ENCODE measurements around the gene CNDP2.
"Not testable (repeated sequence)": the region's sequence is repeated elsewhere in the genome, so short reads cannot be mapped to it uniquely, and the experiment has no call there.

CNDP2 gene

DNA sequence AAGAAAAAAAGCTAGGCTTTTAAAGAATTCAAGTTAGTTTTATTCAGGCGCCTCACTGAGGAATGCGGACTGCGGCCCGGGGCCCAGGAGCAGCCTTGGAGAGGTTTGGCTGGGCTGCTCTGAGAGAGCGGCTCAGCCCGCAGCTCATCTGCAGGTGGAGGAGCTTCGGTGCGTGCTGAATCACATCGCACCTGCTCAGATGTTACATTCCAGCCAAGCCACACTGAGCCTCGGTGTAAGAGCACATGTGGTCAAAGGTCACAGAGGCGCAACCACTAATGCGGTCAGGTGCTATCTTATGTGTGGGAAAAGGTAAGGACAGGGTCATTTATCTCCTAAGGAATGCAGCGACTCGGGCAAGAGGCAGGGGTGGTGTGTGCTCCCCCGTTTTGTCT is 21.1 kb downstream of the CNDP2 start:
- DNase-seq (ENCODE audit: low read depth in 2 of 2): no peak

- DNase-seq (ENCODE audit: low read depth in 2 of 2): no peak
Observed at GRCh38 chr18:74518456-74519295, 22.5 kb downstream of the CNDP2 start.

- no peak for DNase-seq (ENCODE audit: low read depth in 2 of 2)
Observed at GRCh38 chr18:74519320-74520095, 23.3 kb downstream of the CNDP2 start.

- DNase-seq (ENCODE audit: low read depth in 2 of 2): no peak
Observed at GRCh38 chr18:74520096-74520833, 24.1 kb downstream of the CNDP2 start.

DNA sequence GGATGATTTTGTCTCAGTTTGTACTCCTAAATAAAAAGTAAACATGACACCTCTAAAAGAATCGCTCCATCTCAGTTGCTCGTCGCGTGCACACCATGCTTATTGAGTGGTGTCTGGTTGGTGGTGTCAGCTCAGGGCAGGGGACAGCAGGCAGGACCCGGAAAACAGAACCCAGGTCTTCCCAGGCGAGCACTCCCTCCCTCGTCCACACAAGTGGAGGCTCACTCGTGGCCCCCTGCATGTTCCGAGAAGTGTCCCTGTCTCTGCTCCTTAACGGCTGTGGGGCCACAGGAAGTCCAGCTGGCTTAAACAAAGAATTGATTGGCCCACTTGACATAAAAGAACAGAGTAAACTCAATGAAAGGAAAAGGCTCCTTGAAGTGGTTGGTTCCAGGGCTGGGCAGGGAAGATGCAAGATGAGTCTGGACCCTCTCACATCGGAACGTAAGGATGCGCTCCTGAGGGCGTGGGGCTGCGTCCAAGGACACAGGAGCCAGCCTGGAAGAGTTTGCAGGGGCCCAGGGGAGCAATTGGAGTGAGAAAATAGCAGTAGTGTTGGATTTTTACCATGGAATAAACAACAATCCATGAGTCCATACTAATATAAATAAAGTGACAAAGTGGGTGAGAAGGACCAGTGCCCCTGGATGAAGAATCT is 25.0 kb downstream of the CNDP2 start:
- DNase-seq (ENCODE audit: low read depth in 2 of 2): no peak

- no peak for DNase-seq (ENCODE audit: low read depth in 2 of 2)
Observed at GRCh38 chr18:74522635-74523548, 26.7 kb downstream of the CNDP2 start.

DNA sequence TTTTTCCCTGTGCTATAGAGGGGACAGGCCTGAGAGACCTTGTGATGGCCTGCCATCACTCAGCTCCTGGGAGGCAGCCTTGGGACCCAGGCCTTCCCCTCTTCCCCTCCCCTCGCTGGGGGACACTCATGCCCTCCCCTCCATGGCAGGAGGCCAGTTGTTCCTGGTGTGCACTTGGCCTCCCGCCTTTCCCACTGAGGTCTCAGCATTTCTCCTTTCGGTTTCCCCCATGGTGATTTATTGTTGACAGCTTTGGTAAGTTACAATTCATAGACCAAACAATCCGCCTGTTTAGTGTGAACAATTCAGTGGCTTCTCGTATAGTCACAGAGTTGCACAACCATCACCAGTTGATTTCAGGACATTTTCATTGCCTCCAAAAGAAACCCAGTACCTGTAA is 27.9 kb downstream of the CNDP2 start:
- DNase-seq (ENCODE audit: low read depth in 2 of 2): no peak

DNA sequence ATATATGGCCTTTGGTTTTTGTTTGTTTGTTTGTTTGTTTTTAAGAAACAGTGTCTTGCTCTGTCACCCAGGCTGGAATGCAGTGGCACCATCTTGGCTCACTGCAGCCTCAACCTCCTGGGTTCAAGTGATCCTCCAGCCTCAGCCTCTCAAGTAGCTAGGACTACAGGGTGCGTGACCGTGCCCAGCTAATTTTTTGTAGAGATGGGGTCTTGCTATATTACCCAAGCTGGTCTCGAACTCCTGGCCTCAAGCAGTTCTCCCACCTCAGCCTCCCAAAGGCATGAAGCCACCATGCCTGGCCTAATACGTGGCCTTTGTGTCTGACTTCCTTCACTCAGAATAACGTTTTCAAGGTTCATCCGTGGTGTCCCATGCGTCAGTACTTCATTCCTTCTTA is 28.8 kb downstream of the CNDP2 start:
- not testable (repeated sequence) for DNase-seq (ENCODE audit: low read depth in 2 of 2)

DNA sequence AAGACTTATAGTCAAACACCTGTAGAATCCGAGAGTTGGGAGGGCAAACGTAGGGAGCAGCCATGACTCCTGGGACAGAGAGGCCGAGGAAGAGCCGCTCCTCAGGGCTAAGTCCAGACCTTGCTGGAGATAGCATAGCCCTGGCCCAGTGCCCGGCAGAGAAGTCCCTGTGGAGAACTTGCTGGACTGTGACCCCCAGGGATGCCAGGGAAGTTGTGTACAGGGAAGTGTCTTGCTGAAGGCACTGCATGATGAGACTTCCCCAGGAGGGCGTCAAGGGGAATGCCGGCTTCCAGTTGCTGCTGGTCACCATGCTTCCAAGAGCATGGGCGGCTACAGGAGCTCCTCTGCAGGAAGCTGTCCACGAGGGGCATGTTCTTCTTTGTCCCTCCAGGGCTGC is 29.6 kb downstream of the CNDP2 start:
- DNase-seq (ENCODE audit: low read depth in 2 of 2): no peak

- no peak for DNase-seq (ENCODE audit: low read depth in 2 of 2)
Observed at GRCh38 chr18:74526488-74526887, 30.3 kb downstream of the CNDP2 start.

- DNase-seq (ENCODE audit: low read depth in 2 of 2): no peak
Observed at GRCh38 chr18:74528478-74528877, 32.3 kb downstream of the CNDP2 start.

DNA sequence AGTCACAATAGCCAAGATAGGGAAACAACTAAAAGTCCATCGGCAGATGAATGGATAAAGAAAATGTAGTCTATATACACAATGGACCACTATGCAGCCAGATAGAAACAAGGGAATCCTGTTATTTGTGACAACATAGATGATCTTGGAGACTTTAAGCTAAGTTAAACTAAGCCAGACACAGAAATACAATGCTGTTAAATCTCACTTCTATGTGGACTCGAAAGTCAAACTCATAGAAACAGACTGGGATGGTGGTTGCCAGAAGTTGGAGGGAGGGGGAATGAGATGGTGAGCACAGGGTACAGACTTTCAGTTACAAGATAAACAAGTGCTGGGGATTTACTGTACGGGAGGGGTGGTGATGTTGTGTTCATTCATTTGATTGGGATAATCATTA is 32.8 kb downstream of the CNDP2 start:
- no peak for DNase-seq (ENCODE audit: low read depth in 2 of 2)

- DNase-seq (ENCODE audit: low read depth in 2 of 2): no peak
Observed at GRCh38 chr18:74529378-74529777, 33.2 kb downstream of the CNDP2 start.

GRCh38 chr18:74529811-74530583 is 33.8 kb downstream of the CNDP2 start:
- no peak for DNase-seq (ENCODE audit: low read depth in 2 of 2)

DNA sequence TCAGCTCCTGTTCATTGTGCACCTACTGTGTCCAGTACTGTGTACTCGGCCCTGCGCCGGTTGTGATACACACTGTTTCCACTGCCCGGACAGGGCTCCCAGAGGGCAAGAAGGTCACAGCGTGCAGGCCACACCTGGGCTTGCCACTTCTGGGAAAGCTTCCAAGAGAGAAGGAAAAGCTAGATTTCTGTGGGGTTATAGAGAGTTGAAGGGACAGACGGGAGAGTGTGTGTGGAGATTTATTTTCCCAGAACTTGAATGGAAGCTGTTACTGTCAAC is 34.4 kb downstream of the CNDP2 start:
- no peak for DNase-seq (ENCODE audit: low read depth in 2 of 2)

DNA sequence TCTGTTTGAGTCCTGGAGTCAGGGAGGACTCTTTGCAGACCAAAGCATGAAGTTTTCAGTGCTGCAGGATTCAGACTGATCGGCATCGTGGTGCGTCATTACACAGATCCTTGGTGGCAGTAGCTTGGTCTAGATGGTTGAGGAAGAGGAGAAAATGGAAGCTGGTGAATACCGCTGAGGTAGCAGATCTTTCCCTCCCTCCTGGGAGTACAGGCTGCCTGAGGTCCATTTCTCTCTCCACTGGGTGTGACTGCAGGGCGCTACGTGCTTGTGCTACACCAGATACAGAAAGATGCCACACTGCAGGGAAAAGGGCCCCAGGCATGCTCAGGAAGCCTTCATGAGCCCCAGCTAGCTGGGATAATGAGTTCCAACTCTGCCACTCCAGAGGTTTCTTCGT is 34.9 kb downstream of the CNDP2 start:
- DNase-seq (ENCODE audit: low read depth in 2 of 2): no peak

GRCh38 chr18:74532511-74533025 is 36.4 kb downstream of the CNDP2 start:
- DNase-seq (ENCODE audit: low read depth in 2 of 2): no peak

GRCh38 chr18:74533666-74534065 is 37.5 kb downstream of the CNDP2 start:
- no peak for DNase-seq (ENCODE audit: low read depth in 2 of 2)

GRCh38 chr18:74534150-74534969 is 38.2 kb downstream of the CNDP2 start, which contains the start of gene CNDP1:
CNDP1 (plus strand) TSS chr18:74534500; CDS start chr18:74534668, 168 bp downstream.
- no peak for DNase-seq (ENCODE audit: low read depth in 2 of 2)
